Stimulated activated CD4-positive, alpha-beta T cell treated with anti-CD3 and anti-CD28 coated beads, Interleukin-1b, Interleukin-23, amount 100 ng/mL, for 4 hours (primary cell): ENCODE results near the gene HTR3C.

ENCODE experiments used
- DNase-seq, 2 donors: peaks; one replicate each; pipeline ENCODE4 v3.0.0-alpha.2; 2020; ENCODE audit warnings: low read depth in 2 of 2

Gene HTR3C

GRCh38 chr3:184085389-184085852 lies 32.6 kb downstream of the HTR3C start:
- no peak for DNase-seq

- DNase-seq = no peak
These were observed 39.4 kb downstream of the HTR3C start for GRCh38 chr3:184092199-184092598.

GRCh38 chr3:184096811-184097383 lies 44.0 kb downstream of the HTR3C start, which contains the start of gene HTR3E:
HTR3E (plus strand) TSS chr3:184097064; CDS start chr3:184097530, 466 bp downstream.
- no peak for DNase-seq

- no peak for DNase-seq
These were observed 44.7 kb downstream of the HTR3C start for GRCh38 chr3:184097556-184097955.

- DNase-seq = no peak
These were observed 47.2 kb downstream of the HTR3C start for GRCh38 chr3:184099806-184100686.
